ENCODE results near the gene C4orf36.

Gene C4orf36

DNA sequence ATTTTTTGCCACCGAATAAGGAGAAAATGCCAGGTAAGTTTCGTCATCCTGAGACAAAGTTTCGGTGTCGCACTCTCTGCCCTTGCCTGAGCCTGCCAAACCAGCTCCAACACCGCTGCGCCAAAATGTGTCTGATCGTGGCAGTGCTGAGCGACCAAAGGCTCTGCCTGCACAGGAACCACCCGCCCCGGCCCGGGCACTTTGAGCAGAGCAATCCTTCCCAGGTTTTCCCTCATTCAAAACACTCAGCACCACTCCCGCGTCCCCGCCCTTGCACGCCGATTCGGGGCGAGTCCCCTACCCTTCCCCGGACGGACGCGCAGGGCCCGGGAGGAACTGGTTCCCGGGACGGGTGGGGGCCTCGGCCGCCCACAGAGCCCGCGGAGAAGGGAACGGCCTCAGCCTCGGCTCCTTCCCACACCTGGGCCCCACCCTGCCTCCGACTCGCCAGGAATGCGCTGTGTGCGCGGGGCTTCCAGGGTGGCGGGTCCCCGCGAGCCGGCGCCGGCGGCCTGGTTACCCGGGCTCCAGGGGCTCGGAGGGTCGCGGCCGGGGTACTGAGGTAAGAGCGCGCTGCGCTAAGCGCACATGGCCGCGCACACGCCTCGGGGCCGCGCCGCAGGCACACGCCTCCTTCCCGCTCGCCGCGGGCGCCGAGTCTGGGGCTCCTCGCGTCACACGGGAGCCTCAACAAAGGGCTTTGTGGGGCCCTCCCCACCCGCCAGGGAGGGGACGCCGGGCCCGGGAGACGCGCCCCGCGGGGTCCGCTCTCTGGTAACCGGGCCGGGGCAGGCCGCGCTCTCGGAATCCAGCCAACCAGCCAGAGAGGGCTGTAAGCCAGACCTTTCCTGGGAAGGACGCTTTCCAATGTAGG is at the start of gene C4orf36:
C4orf36 (minus strand) TSS at position 661 of the 874 bp plus-strand sequence. CDS start 902 bp downstream, outside the sequence.
- DNase-seq (ENCODE audit: low read depth in 2 of 2, low spot score in 1 of 2), result no peak

- no peak for DNase-seq (ENCODE audit: low read depth in 2 of 2, low spot score in 1 of 2)
These were observed 48.8 kb upstream of the C4orf36 start for GRCh38 chr4:86940920-86941460.

- no peak for DNase-seq (ENCODE audit: low read depth in 2 of 2, low spot score in 1 of 2)
These were observed 47.7 kb upstream of the C4orf36 start for GRCh38 chr4:86939729-86940575.

- DNase-seq (ENCODE audit: low read depth in 2 of 2, low spot score in 1 of 2), result no peak
These were observed 46.7 kb upstream of the C4orf36 start for GRCh38 chr4:86938771-86939520.

DNA sequence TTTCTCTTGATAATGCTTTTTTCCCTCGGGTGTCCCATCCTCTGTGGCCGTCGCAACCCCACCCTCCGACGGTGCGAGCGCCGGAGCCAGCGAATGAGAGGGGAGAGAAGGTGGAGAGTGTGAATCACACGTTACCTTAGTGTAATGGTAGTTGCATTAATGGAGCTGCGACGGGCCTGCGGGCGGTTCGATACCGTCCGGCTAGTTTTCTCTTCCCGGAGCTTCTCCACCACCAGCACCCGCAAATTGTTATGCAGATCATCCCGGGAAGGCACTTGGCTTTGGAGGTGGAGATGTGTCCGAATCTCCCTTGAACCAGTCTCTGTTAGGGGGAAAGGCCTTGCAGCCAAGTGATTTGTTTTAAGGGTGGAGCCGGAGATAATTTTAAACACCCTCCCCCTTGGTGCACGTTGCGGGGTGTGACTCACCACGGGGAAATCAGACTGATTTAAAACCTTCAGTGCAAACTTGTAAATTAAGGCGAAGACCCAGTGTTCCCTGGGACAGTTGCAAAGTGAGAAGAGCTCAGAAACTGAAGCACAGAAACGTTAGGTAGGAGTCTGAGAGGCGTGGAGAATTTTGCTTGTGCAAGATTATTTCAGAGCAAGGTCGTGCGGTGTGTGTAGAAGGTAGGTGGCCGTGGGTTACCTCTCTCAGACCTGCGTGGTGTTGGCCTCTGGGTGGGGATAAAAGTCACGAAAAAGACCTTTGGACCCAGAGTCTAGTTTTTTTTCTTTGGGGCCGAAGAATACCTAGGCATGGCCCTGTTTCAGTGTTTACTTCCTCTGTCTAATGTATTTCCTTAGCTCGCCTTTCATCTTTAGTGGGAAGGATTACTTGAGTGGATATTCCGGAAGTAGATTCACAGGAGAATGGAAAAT is 43.9 kb upstream of the C4orf36 start:
- peak; percentile 54 to 66 for DNase-seq (ENCODE audit: low read depth in 2 of 2, low spot score in 1 of 2)

- no peak for DNase-seq (ENCODE audit: low read depth in 2 of 2, low spot score in 1 of 2)
These were observed 43.3 kb upstream of the C4orf36 start for GRCh38 chr4:86935566-86935852.

- peak; percentile 44 to 75 for DNase-seq (ENCODE audit: low read depth in 2 of 2, low spot score in 1 of 2)
These were observed 42.7 kb upstream of the C4orf36 start, which contains the start of gene AFF1 for GRCh38 chr4:86934771-86935565. Gene AFF1, plus strand, starts transcription at chr4:86935011. Its CDS starts 13,523 bp downstream, at chr4:86948534.

- DNase-seq (ENCODE audit: low read depth in 2 of 2, low spot score in 1 of 2), result no peak
These were observed 42.0 kb upstream of the C4orf36 start for GRCh38 chr4:86934147-86934770.

DNA sequence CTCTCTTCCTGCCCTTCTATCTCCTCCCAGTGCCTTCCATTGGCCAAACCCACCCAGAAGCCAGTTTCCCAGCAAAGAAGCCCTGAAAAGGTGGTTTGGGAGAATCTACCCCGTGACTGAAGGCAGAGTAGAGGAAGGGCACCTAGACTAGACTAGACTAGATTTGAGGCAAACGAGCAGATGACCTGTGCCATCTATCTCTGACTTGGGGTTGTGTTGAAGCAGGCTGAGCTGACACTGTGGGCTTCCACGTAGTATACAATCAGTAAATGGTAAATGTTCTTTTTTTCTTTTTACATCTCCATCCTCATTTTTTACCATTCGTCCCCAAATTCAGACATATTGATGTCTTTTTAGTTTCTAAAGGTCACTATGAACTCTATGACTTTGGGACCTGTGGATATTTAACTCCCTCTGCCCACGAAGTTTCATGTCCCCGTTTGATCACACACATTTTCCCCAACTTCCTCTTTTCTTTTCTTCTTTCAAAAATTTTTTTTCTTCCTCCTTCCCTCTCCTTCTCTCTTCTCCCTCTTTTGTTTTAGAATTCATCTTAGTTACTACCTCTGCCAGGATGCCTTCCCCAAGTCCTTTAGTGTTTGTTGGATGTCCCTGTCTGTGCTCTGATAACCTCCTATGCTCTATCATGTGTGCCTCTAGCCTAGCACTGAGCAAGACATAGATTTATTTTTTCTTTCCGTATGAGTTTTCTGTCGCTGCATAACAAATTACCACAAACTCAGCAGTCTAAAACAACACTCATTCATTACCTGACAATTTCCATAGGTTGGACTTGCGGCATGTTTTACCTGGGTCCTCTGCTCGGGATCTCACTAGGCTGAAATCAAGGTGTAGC is 36.4 kb upstream of the C4orf36 start:
- no peak for DNase-seq (ENCODE audit: low read depth in 2 of 2, low spot score in 1 of 2)

DNA sequence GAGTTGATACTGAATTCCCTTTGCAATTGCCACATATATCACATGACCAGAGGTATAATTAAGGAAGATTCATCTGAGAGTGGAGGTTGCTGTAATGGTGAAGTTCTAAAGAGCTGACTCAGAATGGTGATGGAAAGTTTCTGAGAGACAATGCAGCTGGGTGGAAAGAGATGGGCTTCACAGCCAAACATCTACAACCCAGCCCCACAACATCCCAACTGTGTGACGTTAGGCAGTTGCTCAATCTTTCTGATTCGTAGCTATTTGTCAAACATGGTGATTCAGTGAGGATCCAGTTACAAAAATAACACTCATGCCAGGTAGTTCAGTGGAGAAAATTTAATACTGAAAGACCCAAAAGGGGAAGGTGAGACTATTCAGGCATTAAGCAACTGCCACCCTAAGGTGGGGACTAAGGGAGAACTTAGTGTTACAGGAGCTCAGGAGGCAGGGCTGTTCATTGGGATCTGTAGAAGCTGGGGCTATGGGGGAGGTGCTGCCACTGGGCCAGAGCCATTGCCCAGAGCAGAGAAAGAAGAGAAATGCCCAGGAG is 35.7 kb upstream of the C4orf36 start:
- DNase-seq (ENCODE audit: low read depth in 2 of 2, low spot score in 1 of 2), result no peak

GRCh38 chr4:86926435-86927086 is 34.3 kb upstream of the C4orf36 start:
- DNase-seq (ENCODE audit: low read depth in 2 of 2, low spot score in 1 of 2), result no peak

DNA sequence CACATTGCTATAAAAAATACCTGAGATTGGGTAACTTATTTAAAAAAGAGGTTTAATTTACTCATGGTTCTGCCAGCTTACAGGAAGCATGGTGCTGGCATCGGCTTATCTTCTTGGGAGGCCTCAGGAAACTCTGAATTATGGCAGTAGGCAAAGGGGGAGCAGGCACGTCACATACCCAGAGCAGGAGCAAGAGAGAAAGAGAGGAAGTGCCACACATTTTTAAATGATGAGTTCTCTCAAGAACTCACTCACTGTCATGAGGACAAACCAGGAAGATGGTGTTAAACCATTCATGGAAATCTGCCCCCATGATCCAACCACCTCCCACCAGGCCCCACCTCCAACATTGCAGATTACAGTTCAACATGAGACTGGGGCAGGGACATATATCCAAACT is 32.6 kb upstream of the C4orf36 start:
- no peak for DNase-seq (ENCODE audit: low read depth in 2 of 2, low spot score in 1 of 2)

GRCh38 chr4:86921608-86922252 is 29.5 kb upstream of the C4orf36 start:
- no peak for DNase-seq (ENCODE audit: low read depth in 2 of 2, low spot score in 1 of 2)

- DNase-seq (ENCODE audit: low read depth in 2 of 2, low spot score in 1 of 2), result no peak
These were observed 27.5 kb upstream of the C4orf36 start for GRCh38 chr4:86919561-86920223.

DNA sequence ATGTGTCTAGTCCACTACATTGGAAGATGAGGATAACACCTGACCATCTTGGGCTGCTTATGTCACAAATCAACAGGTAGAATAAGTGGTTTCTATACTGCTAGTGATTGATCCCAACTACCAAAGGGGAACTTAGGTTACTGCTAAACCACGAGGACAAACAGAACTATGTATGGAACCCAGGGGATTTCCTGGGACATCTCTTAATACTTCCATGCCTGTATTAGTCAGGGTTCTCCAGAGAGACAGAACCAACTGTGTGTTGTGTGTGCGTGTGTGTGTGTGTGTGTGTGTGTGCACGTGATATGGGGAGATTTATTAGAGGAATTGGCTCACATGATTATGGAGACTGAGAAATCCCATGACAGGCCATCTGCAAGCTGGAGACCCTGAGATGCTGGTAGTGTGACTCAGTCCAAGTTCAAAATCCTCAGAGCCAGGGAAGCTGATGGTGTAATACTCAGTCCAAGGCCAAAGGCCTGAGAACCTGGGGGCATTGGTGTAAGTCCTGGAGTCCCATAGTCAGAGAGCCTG is 26.4 kb upstream of the C4orf36 start:
- no peak for DNase-seq (ENCODE audit: low read depth in 2 of 2, low spot score in 1 of 2)
